GM23338 (cell line): ENCODE results near the gene CYTL1. TPM values are rescaled to one million over a fixed set of nuclear protein-coding genes. Genes with fewer than 3 reads are reported as not detected.

Experiments
- ATAC-seq: fragments of 200-7000 bp; cut with Tn5 transposase; 3 replicates; pipeline ENCODE4 v1.9.1; 2020
- DNase-seq: peaks from one replicate; pipeline ENCODE4 v3.0.0-alpha.2; 2015; ENCODE audit warnings: low spot score
- H2AFZ ChIP-seq: fragments of 200-600 bp; sonication (generic); 2 replicates; pipeline ENCODE4 v1.8.0; 2016; ENCODE audit warnings: antibody characterized with exemption, mild to moderate bottlenecking, moderate library complexity
- H3F3A ChIP-seq: fragments of 200-600 bp; sonication (generic); replicated peaks from 2 replicates; pipeline ENCODE4 v1.8.0; 2017; ENCODE audit warnings: antibody characterized with exemption, mixed run types, low read depth
- H3K27ac ChIP-seq: fragments of 200-600 bp; sonication (generic); 2 replicates; pipeline ENCODE4 v1.6.1; 2016; ENCODE audit warnings: low read depth
- H3K27me3 ChIP-seq: fragments of 200-600 bp; sonication (generic); 2 replicates; pipeline ENCODE4 v1.8.0; 2016; ENCODE audit warnings: mild to moderate bottlenecking, mixed run types, moderate library complexity; ENCODE audit not compliant: insufficient read depth
- H3K36me3 ChIP-seq: fragments of 200-600 bp; sonication (generic); 2 replicates; pipeline ENCODE4 v1.8.0; 2016; ENCODE audit warnings: mild to moderate bottlenecking; ENCODE audit not compliant: insufficient read depth
- H3K4me1 ChIP-seq: fragments of 200-600 bp; sonication (generic); 2 replicates; pipeline ENCODE4 v1.8.0; 2016; ENCODE audit warnings: mild to moderate bottlenecking, moderate library complexity; ENCODE audit not compliant: insufficient read depth
- H3K4me2 ChIP-seq: fragments of 200-600 bp; sonication (generic); 2 replicates; pipeline ENCODE4 v1.7.1; 2017; ENCODE audit warnings: mixed run types
- H3K4me3 ChIP-seq: fragments of 200-600 bp; sonication (generic); 2 replicates; pipeline ENCODE4 v1.6.1; 2016; ENCODE audit warnings: mixed run types
- H3K79me2 ChIP-seq: fragments of 200-600 bp; sonication (generic); replicated peaks from 2 replicates; pipeline ENCODE4 v1.8.0; 2017; ENCODE audit warnings: mild to moderate bottlenecking; ENCODE audit not compliant: insufficient read depth
- H3K9me2 ChIP-seq: fragments of 200-600 bp; sonication (generic); 2 replicates; pipeline ENCODE4 v1.8.0; 2017; ENCODE audit not compliant: insufficient read depth
- H4K20me1 ChIP-seq: fragments of 200-600 bp; sonication (generic); replicated peaks from 2 replicates; pipeline ENCODE4 v1.8.0; 2017; ENCODE audit warnings: mild to moderate bottlenecking; ENCODE audit not compliant: insufficient read depth
- H3K27ac Mint-ChIP-seq: 2 replicates; pipeline ENCODE4 v1.8.0; 2020; ENCODE audit warnings: inconsistent platforms, mild to moderate bottlenecking, moderate library complexity, mixed read lengths
- H3K27me3 Mint-ChIP-seq: 3 replicates; pipeline ENCODE4 v1.8.0; 2022; ENCODE audit warnings: low read depth, mild to moderate bottlenecking, moderate library complexity, mixed read lengths, inconsistent platforms; ENCODE audit not compliant: insufficient read depth, poor library complexity
- H3K36me3 Mint-ChIP-seq: 3 replicates; pipeline ENCODE4 v1.8.0; 2021; ENCODE audit warnings: low read depth, mild to moderate bottlenecking, inconsistent platforms, moderate library complexity, mixed read lengths
- H3K4me1 Mint-ChIP-seq: 3 replicates; pipeline ENCODE4 v1.8.0; 2020; ENCODE audit warnings: mild to moderate bottlenecking, inconsistent platforms, mixed read lengths
- H3K4me3 Mint-ChIP-seq: 3 replicates; pipeline ENCODE4 v1.8.0; 2021; ENCODE audit warnings: moderate library complexity, mild to moderate bottlenecking, inconsistent platforms, mixed read lengths
- H3K9me3 Mint-ChIP-seq: 3 replicates; pipeline ENCODE4 v1.8.0; 2020; ENCODE audit warnings: moderate library complexity, mild to moderate bottlenecking, inconsistent platforms, mixed read lengths
- CREB1 ChIP-seq: fragments of 250-450 bp; sonication (Bioruptor Pico); IDR thresholded peaks from 2 replicates; pipeline ENCODE4 v1.5.0; 2020; ENCODE audit warnings: low read depth, mild to moderate bottlenecking, moderate library complexity
- CTCF ChIP-seq, 2 experiments: fragments of 200-600 bp in 1 of 2; sonication (generic) in 1 of 2; conservative IDR thresholded peaks; 2 replicates each; pipeline versions ENCODE4 v1.5.1 to v1.6.1; 2016 to 2017; ENCODE audit warnings: antibody characterized with exemption in 2 of 2, low read depth in 2 of 2, mild to moderate bottlenecking in 2 of 2, moderate library complexity in 1 of 2
- EZH2phosphoT487 ChIP-seq: fragments of 200-600 bp; sonication (generic); IDR thresholded peaks from one replicate; pipeline ENCODE4 v1.8.1; 2018; ENCODE audit warnings: antibody characterized with exemption; ENCODE audit not compliant: unreplicated experiment
- JUNB ChIP-seq: IDR thresholded peaks from one replicate; pipeline ENCODE4 v1.6.1; 2016; ENCODE audit warnings: antibody characterized with exemption; ENCODE audit not compliant: unreplicated experiment
- NANOG ChIP-seq: IDR thresholded peaks from 2 replicates; pipeline ENCODE4 v1.6.1; 2016; ENCODE audit warnings: antibody characterized with exemption, borderline replicate concordance
- POLR2AphosphoS5 ChIP-seq: IDR thresholded peaks from 2 replicates; pipeline ENCODE4 v1.6.1; 2016; ENCODE audit warnings: antibody characterized with exemption, low read depth
- STAT1 ChIP-seq: IDR thresholded peaks from one replicate; pipeline ENCODE4 v1.6.1; 2016; ENCODE audit warnings: antibody characterized with exemption; ENCODE audit not compliant: unreplicated experiment
- ZNF114 ChIP-seq: fragments of 250-450 bp; sonication (Bioruptor Pico); IDR thresholded peaks from 2 replicates; pipeline ENCODE4 v1.5.0; 2020; ENCODE audit warnings: mild to moderate bottlenecking, moderate library complexity
- ZNF331 ChIP-seq: fragments of 250-450 bp; sonication (Bioruptor Pico); IDR thresholded peaks from 2 replicates; pipeline ENCODE4 v1.5.0; 2020; ENCODE audit warnings: low read depth, mild to moderate bottlenecking, moderate library complexity
- ZNF462 ChIP-seq: fragments of 250-450 bp; sonication (Bioruptor Pico); IDR thresholded peaks from 2 replicates; pipeline ENCODE4 v1.5.0; 2020; ENCODE audit warnings: mild to moderate bottlenecking, moderate library complexity
- polyA plus RNA-seq: library from polyadenylated mRNA; unstranded; fragments of >200 nt; fragmentation: Nextera tagmentation; extraction: Ambion mirVana; gene quantifications from 2 replicates; pipeline ENCODE4 v1.2.1, GENCODE V29; 2016
- total RNA-seq: library from RNA; depleted of rRNA; stranded (reverse); fragments of >200 nt; shearing (Covaris generic); gene quantifications from 2 replicates; pipeline ENCODE4 v1.2.3, GENCODE V29; 2014
- TF ChIP-seq, protein P1 (sequence below): IDR thresholded peaks from one replicate; pipeline ENCODE4 v1.6.1; 2018; ENCODE audit warnings: antibody characterized with exemption; ENCODE audit not compliant: unreplicated experiment

CYTL1 gene
- total and polyA plus RNA-seq, 2 experiments from 2014 or later = 12.6 to 17.6 TPM

DNA sequence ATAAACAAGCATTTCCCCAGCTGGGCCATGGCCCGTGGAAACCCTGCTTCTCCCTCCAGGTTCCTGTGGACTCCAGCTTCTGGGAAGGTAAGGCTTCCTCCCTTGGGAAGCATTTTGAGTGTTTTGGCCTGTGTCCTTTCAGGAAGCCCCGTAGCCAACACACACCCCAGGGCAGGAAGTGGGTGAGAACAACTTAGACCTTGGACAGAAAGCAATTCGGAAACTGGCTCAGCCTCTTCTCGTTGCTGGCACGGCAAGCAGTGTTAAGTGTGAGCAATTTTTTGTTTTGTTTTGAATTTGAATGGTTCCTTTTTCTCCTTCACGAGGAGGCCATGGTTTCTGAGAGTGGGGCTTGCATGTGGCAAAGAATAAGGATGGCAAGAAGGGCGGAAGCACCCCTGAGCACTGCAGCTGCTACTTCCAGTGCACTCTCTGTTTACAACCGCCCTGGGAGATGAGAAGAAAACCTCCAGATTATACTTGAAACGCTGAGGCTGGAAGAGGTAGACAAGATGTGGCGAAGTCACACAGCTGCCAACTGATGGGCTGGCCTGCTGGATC is 14.1 kb upstream of the CYTL1 start (continued):
- TF ChIP-seq, protein P1, sequence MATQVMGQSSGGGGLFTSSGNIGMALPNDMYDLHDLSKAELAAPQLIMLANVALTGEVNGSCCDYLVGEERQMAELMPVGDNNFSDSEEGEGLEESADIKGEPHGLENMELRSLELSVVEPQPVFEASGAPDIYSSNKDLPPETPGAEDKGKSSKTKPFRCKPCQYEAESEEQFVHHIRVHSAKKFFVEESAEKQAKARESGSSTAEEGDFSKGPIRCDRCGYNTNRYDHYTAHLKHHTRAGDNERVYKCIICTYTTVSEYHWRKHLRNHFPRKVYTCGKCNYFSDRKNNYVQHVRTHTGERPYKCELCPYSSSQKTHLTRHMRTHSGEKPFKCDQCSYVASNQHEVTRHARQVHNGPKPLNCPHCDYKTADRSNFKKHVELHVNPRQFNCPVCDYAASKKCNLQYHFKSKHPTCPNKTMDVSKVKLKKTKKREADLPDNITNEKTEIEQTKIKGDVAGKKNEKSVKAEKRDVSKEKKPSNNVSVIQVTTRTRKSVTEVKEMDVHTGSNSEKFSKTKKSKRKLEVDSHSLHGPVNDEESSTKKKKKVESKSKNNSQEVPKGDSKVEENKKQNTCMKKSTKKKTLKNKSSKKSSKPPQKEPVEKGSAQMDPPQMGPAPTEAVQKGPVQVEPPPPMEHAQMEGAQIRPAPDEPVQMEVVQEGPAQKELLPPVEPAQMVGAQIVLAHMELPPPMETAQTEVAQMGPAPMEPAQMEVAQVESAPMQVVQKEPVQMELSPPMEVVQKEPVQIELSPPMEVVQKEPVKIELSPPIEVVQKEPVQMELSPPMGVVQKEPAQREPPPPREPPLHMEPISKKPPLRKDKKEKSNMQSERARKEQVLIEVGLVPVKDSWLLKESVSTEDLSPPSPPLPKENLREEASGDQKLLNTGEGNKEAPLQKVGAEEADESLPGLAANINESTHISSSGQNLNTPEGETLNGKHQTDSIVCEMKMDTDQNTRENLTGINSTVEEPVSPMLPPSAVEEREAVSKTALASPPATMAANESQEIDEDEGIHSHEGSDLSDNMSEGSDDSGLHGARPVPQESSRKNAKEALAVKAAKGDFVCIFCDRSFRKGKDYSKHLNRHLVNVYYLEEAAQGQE = no peak
- TF ChIP-seq CREB1 (CRISPR knock-in tag) (no peak), POLR2AphosphoS5 (no peak), ZNF114 (CRISPR knock-in tag) (no peak), ZNF331 (CRISPR knock-in tag) (no peak), CTCF (conservative IDR thresholded peaks at IDR 0.05; ENCODE audit: low read depth in 2 of 2) (no peak), EZH2phosphoT487 (no peak), STAT1 (no peak), NANOG (no peak)

DNA sequence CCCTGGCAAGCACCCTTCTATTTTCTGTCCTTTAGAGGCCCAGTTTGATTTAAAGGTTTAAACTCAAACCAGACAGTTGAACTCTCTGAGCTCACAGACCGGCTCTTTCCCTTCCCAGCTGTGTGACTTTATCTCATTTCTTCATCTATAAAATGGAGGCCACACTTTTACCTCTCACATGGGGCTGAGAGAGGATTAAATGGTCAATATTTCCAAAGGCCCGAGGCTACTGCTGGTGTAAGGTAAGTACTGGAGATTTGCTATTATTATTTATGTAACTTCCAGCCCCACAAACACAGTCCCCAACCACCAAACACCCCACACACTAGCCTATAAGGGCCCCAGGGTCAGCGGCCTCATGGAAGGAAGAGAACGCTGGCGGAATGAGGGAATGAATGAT is 13.6 kb upstream of the CYTL1 start:
- no peak overlapping the region for H2AFZ ChIP-seq
- no peak for TF ChIP-seq CTCF (conservative IDR thresholded peaks at IDR 0.05; ENCODE audit: low read depth in 2 of 2)
- no peak for TF ChIP-seq ZNF331 (CRISPR knock-in tag)
- TF ChIP-seq ZNF462 (CRISPR knock-in tag) = no peak
- no peak for TF ChIP-seq JUNB
- TF ChIP-seq STAT1 = no peak

More for the DNA sequence above, 13.6 kb upstream of the CYTL1 start:
- no peak for ATAC-seq
- no peak overlapping the region for H3K4me2 ChIP-seq
- H3K36me3 ChIP-seq = no peaks in the 10 kb centered on the region
- no peaks in the 10 kb centered on the region for H4K20me1 ChIP-seq
- H3K79me2 ChIP-seq = no peaks in the 10 kb centered on the region
- Mint-ChIP-seq H3K4me3 (no peak overlapping the region), H3K4me1 (peaks cover 4% of the 10 kb centered on the region; the same call in 1 of the 3 replicates), H3K27me3 (peaks cover 2% of the 10 kb centered on the region), H3K9me3 (no peaks in the 10 kb centered on the region), H3K36me3 (no peaks in the 10 kb centered on the region), H3K27ac (no peak overlapping the region)
- no peaks in the 10 kb centered on the region for H3K4me1 ChIP-seq
- DNase-seq = no peak
- H3K27ac ChIP-seq = no peak overlapping the region
- H3K4me3 ChIP-seq = no peak overlapping the region
- no peaks in the 10 kb centered on the region for H3K9me2 ChIP-seq
- H3F3A ChIP-seq = no peaks in the 10 kb centered on the region
- H3K27me3 ChIP-seq = no peaks in the 10 kb centered on the region
